ENCODE results near the gene GYPA. TPM values are rescaled to one million over a fixed set of nuclear protein-coding genes. Genes with fewer than 3 reads are reported as not detected.
"Not testable (repeated sequence)": the region's sequence is repeated elsewhere in the genome, so short reads cannot be mapped to it uniquely, and the experiment has no call there.

GYPA gene
- 14.1 TPM for total RNA-seq

GRCh38 chr4:144140594-144141295 is at the start of gene GYPA:
TSS of gene GYPA (minus strand) at chr4:144140718. CDS start at chr4:144140635, 83 bp downstream.
- H3K4me1 ChIP-seq (ENCODE audit: control insufficient read depth in 3 of 3, insufficient read depth in 3 of 3, low read length in 3 of 3); H3K9me3 ChIP-seq (ENCODE audit: control insufficient read depth in 3 of 3, low read length in 3 of 3); H3K36me3 ChIP-seq (ENCODE audit: control insufficient read depth in 3 of 3, insufficient read depth in 3 of 3, low read length in 3 of 3); H3K27me3 ChIP-seq (ENCODE audit: control insufficient read depth in 3 of 3, insufficient read depth in 3 of 3, low read length in 3 of 3); H3K4me3 ChIP-seq (ENCODE audit: low read length in 3 of 3); H3K27ac ChIP-seq (ENCODE audit: low read depth, low read length); H3K9ac ChIP-seq (ENCODE audit: low read depth in 1 of 3, low read length in 3 of 3): not testable (repeated sequence)

GRCh38 chr4:144190009-144190408 is 49.5 kb upstream of the GYPA start:
- no peak overlapping the region for H3K4me3 ChIP-seq (ENCODE audit: low read length in 3 of 3)
- no peak overlapping the region for H3K27ac ChIP-seq (ENCODE audit: low read depth, low read length)
- no peaks in the 10 kb centered on the region for H3K4me1 ChIP-seq (ENCODE audit: control insufficient read depth in 3 of 3, insufficient read depth in 3 of 3, low read length in 3 of 3)
- no peaks in the 10 kb centered on the region for H3K36me3 ChIP-seq (ENCODE audit: control insufficient read depth in 3 of 3, insufficient read depth in 3 of 3, low read length in 3 of 3)
- no peaks in the 10 kb centered on the region for H3K27me3 ChIP-seq (ENCODE audit: control insufficient read depth in 3 of 3, insufficient read depth in 3 of 3, low read length in 3 of 3)
- no peak overlapping the region for H3K9ac ChIP-seq (ENCODE audit: low read depth in 1 of 3, low read length in 3 of 3)
- no peaks in the 10 kb centered on the region for H3K9me3 ChIP-seq (ENCODE audit: control insufficient read depth in 3 of 3, low read length in 3 of 3)

GRCh38 chr4:144189121-144189520 is 48.6 kb upstream of the GYPA start:
- H3K36me3 ChIP-seq (ENCODE audit: control insufficient read depth in 3 of 3, insufficient read depth in 3 of 3, low read length in 3 of 3) = no peaks in the 10 kb centered on the region
- no peaks in the 10 kb centered on the region for H3K4me1 ChIP-seq (ENCODE audit: control insufficient read depth in 3 of 3, insufficient read depth in 3 of 3, low read length in 3 of 3)
- H3K27ac ChIP-seq (ENCODE audit: low read depth, low read length) = no peak overlapping the region
- H3K9me3 ChIP-seq (ENCODE audit: control insufficient read depth in 3 of 3, low read length in 3 of 3) = no peaks in the 10 kb centered on the region
- H3K27me3 ChIP-seq (ENCODE audit: control insufficient read depth in 3 of 3, insufficient read depth in 3 of 3, low read length in 3 of 3) = no peaks in the 10 kb centered on the region
- H3K9ac ChIP-seq (ENCODE audit: low read depth in 1 of 3, low read length in 3 of 3) = no peak overlapping the region
- no peak overlapping the region for H3K4me3 ChIP-seq (ENCODE audit: low read length in 3 of 3)

GRCh38 chr4:144185086-144185485 is 44.6 kb upstream of the GYPA start:
- Histone ChIP-seq H3K9me3 (ENCODE audit: control insufficient read depth in 3 of 3, low read length in 3 of 3) (no peaks in the 10 kb centered on the region), H3K9ac (ENCODE audit: low read depth in 1 of 3, low read length in 3 of 3) (no peak overlapping the region), H3K27me3 (ENCODE audit: control insufficient read depth in 3 of 3, insufficient read depth in 3 of 3, low read length in 3 of 3) (no peaks in the 10 kb centered on the region), H3K36me3 (ENCODE audit: control insufficient read depth in 3 of 3, insufficient read depth in 3 of 3, low read length in 3 of 3) (no peaks in the 10 kb centered on the region), H3K4me3 (ENCODE audit: low read length in 3 of 3) (no peak overlapping the region), H3K27ac (ENCODE audit: low read depth, low read length) (no peak overlapping the region), H3K4me1 (ENCODE audit: control insufficient read depth in 3 of 3, insufficient read depth in 3 of 3, low read length in 3 of 3) (no peaks in the 10 kb centered on the region)

GRCh38 chr4:144183165-144183564 is 42.6 kb upstream of the GYPA start:
- Histone ChIP-seq H3K4me3 (ENCODE audit: low read length in 3 of 3) (no peak overlapping the region), H3K36me3 (ENCODE audit: control insufficient read depth in 3 of 3, insufficient read depth in 3 of 3, low read length in 3 of 3) (no peaks in the 10 kb centered on the region), H3K4me1 (ENCODE audit: control insufficient read depth in 3 of 3, insufficient read depth in 3 of 3, low read length in 3 of 3) (no peaks in the 10 kb centered on the region), H3K27me3 (ENCODE audit: control insufficient read depth in 3 of 3, insufficient read depth in 3 of 3, low read length in 3 of 3) (no peaks in the 10 kb centered on the region), H3K9ac (ENCODE audit: low read depth in 1 of 3, low read length in 3 of 3) (no peak overlapping the region), H3K27ac (ENCODE audit: low read depth, low read length) (no peak overlapping the region), H3K9me3 (ENCODE audit: control insufficient read depth in 3 of 3, low read length in 3 of 3) (no peaks in the 10 kb centered on the region)

GRCh38 chr4:144181391-144181790 is 40.9 kb upstream of the GYPA start:
- Histone ChIP-seq H3K4me3 (ENCODE audit: low read length in 3 of 3) (no peak overlapping the region), H3K9ac (ENCODE audit: low read depth in 1 of 3, low read length in 3 of 3) (no peak overlapping the region), H3K27ac (ENCODE audit: low read depth, low read length) (no peak overlapping the region), H3K4me1 (ENCODE audit: control insufficient read depth in 3 of 3, insufficient read depth in 3 of 3, low read length in 3 of 3) (no peaks in the 10 kb centered on the region), H3K27me3 (ENCODE audit: control insufficient read depth in 3 of 3, insufficient read depth in 3 of 3, low read length in 3 of 3) (no peaks in the 10 kb centered on the region), H3K36me3 (ENCODE audit: control insufficient read depth in 3 of 3, insufficient read depth in 3 of 3, low read length in 3 of 3) (no peaks in the 10 kb centered on the region), H3K9me3 (ENCODE audit: control insufficient read depth in 3 of 3, low read length in 3 of 3) (no peaks in the 10 kb centered on the region)

GRCh38 chr4:144179152-144179739 is 38.7 kb upstream of the GYPA start:
- no peaks in the 10 kb centered on the region for H3K9me3 ChIP-seq (ENCODE audit: control insufficient read depth in 3 of 3, low read length in 3 of 3)
- no peak overlapping the region for H3K27ac ChIP-seq (ENCODE audit: low read depth, low read length)
- H3K9ac ChIP-seq (ENCODE audit: low read depth in 1 of 3, low read length in 3 of 3) = no peak overlapping the region
- no peak overlapping the region for H3K4me3 ChIP-seq (ENCODE audit: low read length in 3 of 3)
- H3K36me3 ChIP-seq (ENCODE audit: control insufficient read depth in 3 of 3, insufficient read depth in 3 of 3, low read length in 3 of 3) = no peaks in the 10 kb centered on the region
- no peaks in the 10 kb centered on the region for H3K4me1 ChIP-seq (ENCODE audit: control insufficient read depth in 3 of 3, insufficient read depth in 3 of 3, low read length in 3 of 3)
- H3K27me3 ChIP-seq (ENCODE audit: control insufficient read depth in 3 of 3, insufficient read depth in 3 of 3, low read length in 3 of 3) = no peaks in the 10 kb centered on the region

GRCh38 chr4:144178414-144178813 is 37.9 kb upstream of the GYPA start:
- Histone ChIP-seq H3K4me3 (ENCODE audit: low read length in 3 of 3) (no peak overlapping the region), H3K36me3 (ENCODE audit: control insufficient read depth in 3 of 3, insufficient read depth in 3 of 3, low read length in 3 of 3) (no peaks in the 10 kb centered on the region), H3K9me3 (ENCODE audit: control insufficient read depth in 3 of 3, low read length in 3 of 3) (no peaks in the 10 kb centered on the region), H3K27me3 (ENCODE audit: control insufficient read depth in 3 of 3, insufficient read depth in 3 of 3, low read length in 3 of 3) (no peaks in the 10 kb centered on the region), H3K9ac (ENCODE audit: low read depth in 1 of 3, low read length in 3 of 3) (no peak overlapping the region), H3K27ac (ENCODE audit: low read depth, low read length) (no peak overlapping the region), H3K4me1 (ENCODE audit: control insufficient read depth in 3 of 3, insufficient read depth in 3 of 3, low read length in 3 of 3) (no peaks in the 10 kb centered on the region)

GRCh38 chr4:144176476-144176875 is 36.0 kb upstream of the GYPA start:
- Histone ChIP-seq H3K4me3 (ENCODE audit: low read length in 3 of 3) (no peak overlapping the region), H3K9ac (ENCODE audit: low read depth in 1 of 3, low read length in 3 of 3) (no peak overlapping the region), H3K9me3 (ENCODE audit: control insufficient read depth in 3 of 3, low read length in 3 of 3) (no peaks in the 10 kb centered on the region), H3K27me3 (ENCODE audit: control insufficient read depth in 3 of 3, insufficient read depth in 3 of 3, low read length in 3 of 3) (no peaks in the 10 kb centered on the region), H3K36me3 (ENCODE audit: control insufficient read depth in 3 of 3, insufficient read depth in 3 of 3, low read length in 3 of 3) (no peaks in the 10 kb centered on the region), H3K4me1 (ENCODE audit: control insufficient read depth in 3 of 3, insufficient read depth in 3 of 3, low read length in 3 of 3) (no peaks in the 10 kb centered on the region), H3K27ac (ENCODE audit: low read depth, low read length) (no peak overlapping the region)

GRCh38 chr4:144174401-144175067 is 34.0 kb upstream of the GYPA start:
- H3K27ac ChIP-seq (ENCODE audit: low read depth, low read length) = no peak overlapping the region
- H3K4me3 ChIP-seq (ENCODE audit: low read length in 3 of 3) = no peak overlapping the region
- no peaks in the 10 kb centered on the region for H3K36me3 ChIP-seq (ENCODE audit: control insufficient read depth in 3 of 3, insufficient read depth in 3 of 3, low read length in 3 of 3)
- H3K27me3 ChIP-seq (ENCODE audit: control insufficient read depth in 3 of 3, insufficient read depth in 3 of 3, low read length in 3 of 3) = no peaks in the 10 kb centered on the region
- H3K9ac ChIP-seq (ENCODE audit: low read depth in 1 of 3, low read length in 3 of 3) = no peak overlapping the region
- no peaks in the 10 kb centered on the region for H3K4me1 ChIP-seq (ENCODE audit: control insufficient read depth in 3 of 3, insufficient read depth in 3 of 3, low read length in 3 of 3)
- no peaks in the 10 kb centered on the region for H3K9me3 ChIP-seq (ENCODE audit: control insufficient read depth in 3 of 3, low read length in 3 of 3)
